Globus pallidus (tissue), 1 donor: ENCODE data around the gene ZNG1F.
"Not testable (repeated sequence)": the region's sequence is repeated elsewhere in the genome, so short reads cannot be mapped to it uniquely, and the experiment has no call there.

ENCODE experiments used
- DNase-seq: peaks from one replicate; pipeline ENCODE4 v3.0.0-alpha.2; 2015; ENCODE audit warnings: low spot score

ZNG1F gene

DNA sequence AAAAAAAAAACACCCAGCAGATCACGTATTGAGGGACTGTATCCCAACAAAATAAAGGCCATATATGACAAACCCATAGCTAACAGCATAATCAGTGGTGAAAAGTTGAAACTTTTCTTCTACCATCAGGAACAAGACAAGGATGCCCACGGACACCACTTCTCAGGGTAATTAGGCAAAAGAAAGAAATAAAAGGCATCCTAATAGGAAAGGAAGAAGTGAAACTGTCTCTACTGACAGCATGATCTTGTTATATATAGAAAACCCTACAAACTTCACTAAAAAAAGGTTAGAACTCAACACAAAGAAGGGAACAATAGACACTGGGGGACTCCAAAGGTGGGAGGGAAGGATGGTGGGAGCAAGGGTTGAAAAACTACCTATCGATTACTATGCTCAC is 102.9 kb downstream of the ZNG1F start:
- DNase-seq: not testable (repeated sequence)

DNA sequence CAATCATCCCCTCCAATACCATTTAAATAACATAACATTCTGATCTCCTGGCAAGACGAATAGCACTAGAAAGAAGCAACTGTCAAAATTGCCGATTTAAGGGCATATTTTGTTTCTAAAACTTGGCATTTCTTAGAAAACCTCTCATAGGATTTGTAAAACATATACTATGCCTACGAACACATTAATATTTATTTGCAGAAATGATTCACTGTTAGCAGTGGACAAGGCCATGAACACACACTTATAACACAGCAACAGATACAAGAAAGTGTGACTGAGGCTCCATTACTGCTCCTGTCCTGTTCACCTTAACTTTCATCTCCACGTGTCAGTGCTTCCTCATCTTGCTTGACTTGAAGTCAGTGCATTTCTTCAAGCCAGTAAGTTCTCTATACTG is 106.8 kb downstream of the ZNG1F start:
- DNase-seq: not testable (repeated sequence)
